Activated CD4-positive, alpha-beta T cell treated with anti-CD3 and anti-CD28 coated beads for 36 hours (primary cell): ENCODE measurements around the gene ADGRD2. TPM values are rescaled to one million over a fixed set of nuclear protein-coding genes. Genes with fewer than 3 reads are reported as not detected.

Experiments used
- ATAC-seq: fragments of 200-7000 bp; cut with Tn5 transposase; one replicate; pipeline ENCODE4 v1.10.0; 2021; ENCODE audit warnings: mild to moderate bottlenecking, moderate library complexity
- CTCF ChIA-PET: fragments of 350-600 bp; sonication (Branson Sonifier 250); formaldehyde crosslinking; loops from one replicate; lab custom pipeline; 2021; ENCODE audit warnings: antibody characterized with exemption; lab: Charles Lee
- POLR2A ChIA-PET: fragments of 350-600 bp; sonication (Branson Sonifier 250); formaldehyde crosslinking; loops from one replicate; lab custom pipeline; 2021; ENCODE audit warnings: antibody characterized with exemption, inconsistent platforms; lab: Charles Lee
- DNase-seq: peaks from one replicate; pipeline ENCODE4 v3.0.0-alpha.2; 2020
- H3K27ac Mint-ChIP-seq: one replicate; pipeline ENCODE4 v1.8.0; 2021; ENCODE audit warnings: mixed read lengths
- H3K27me3 Mint-ChIP-seq: one replicate; pipeline ENCODE4 v1.8.0; 2021; ENCODE audit warnings: mixed read lengths
- H3K36me3 Mint-ChIP-seq: one replicate; pipeline ENCODE4 v1.8.0; 2021; ENCODE audit warnings: low read depth, mixed read lengths
- H3K4me1 Mint-ChIP-seq: one replicate; pipeline ENCODE4 v1.8.0; 2021; ENCODE audit warnings: mixed read lengths
- H3K4me3 Mint-ChIP-seq: one replicate; pipeline ENCODE4 v1.8.0; 2021; ENCODE audit warnings: mild to moderate bottlenecking, moderate library complexity, mixed read lengths
- H3K9me3 Mint-ChIP-seq: one replicate; pipeline ENCODE4 v1.8.0; 2021; ENCODE audit warnings: low read depth, mixed read lengths
- intact Hi-C, 2 experiments: fragments of 100-400 bp; cut with DNase I in 1 of 2; cut with micrococcal nuclease in 1 of 2; formaldehyde crosslinking; loops; one replicate each; pipeline versions ENCODE4 v1.14.2 to v1.15.1; 2022 to 2024; cut with DNase I, micrococcal nuclease
- total RNA-seq, 2 experiments: library from RNA; stranded (reverse); gene quantifications; one replicate each; pipeline ENCODE4 v1.2.3, GENCODE V29; 2021

ADGRD2 gene
- not detected for total RNA-seq

DNA sequence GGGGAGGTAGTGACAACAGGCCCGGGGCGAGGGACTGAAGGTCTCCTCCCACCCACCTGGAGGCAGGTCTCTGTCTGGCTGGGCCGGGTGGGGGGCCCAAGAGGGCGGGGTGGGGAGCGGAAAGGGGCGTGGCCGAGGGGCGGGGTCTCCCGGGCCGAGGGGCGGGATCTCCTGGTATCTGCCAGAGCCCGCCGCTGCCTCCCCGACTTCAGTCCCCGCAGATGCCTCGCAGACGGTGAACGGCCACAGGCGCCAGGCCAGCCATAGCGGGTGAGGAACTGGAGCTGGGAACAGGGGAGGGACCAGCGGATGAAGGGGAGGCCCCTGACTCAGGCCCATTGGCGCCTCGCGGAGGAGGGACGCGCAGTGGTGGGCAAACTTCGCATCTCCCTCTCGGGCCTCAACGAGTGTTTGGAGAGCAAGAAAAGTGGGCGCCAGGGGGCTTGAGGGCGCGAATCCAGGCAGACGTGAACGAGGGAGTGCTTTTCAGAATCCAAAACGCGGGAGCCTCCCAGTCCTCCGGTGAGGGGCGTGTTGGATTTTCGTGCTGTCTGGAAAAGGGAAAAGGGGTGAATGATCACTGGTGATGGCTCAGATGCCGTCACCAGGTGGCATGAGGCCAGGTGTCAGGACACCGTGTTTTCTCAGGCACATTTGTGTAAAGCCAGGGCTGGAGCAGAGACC lies at the start of gene ADGRD2:
TSS of gene ADGRD2 (plus strand) at position 211 of the 684 bp plus-strand sequence. CDS start 1,216 bp downstream, outside the sequence.
- Mint-ChIP-seq H3K4me3 (no peak within 1 kb of the TSS), H3K36me3 (no peaks in the 10 kb centered on the region), H3K4me1 (no peaks in the 10 kb centered on the region), H3K27ac (no peak within 1 kb of the TSS), H3K27me3 (peaks cover 29% of the 10 kb centered on the region), H3K9me3 (no peaks in the 10 kb centered on the region)
- POLR2A ChIA-PET, result no interaction called here
- CTCF ChIA-PET, result interaction anchor here (0.6 kb wide), 1 partner anchor 31 kb away, joined by 3 read pairs; no protein-coding TSS in a partner anchor
- ATAC-seq (peak; percentile 18), DNase-seq (peak; percentile 35)
- intact Hi-C loops, result no loop called here

DNA sequence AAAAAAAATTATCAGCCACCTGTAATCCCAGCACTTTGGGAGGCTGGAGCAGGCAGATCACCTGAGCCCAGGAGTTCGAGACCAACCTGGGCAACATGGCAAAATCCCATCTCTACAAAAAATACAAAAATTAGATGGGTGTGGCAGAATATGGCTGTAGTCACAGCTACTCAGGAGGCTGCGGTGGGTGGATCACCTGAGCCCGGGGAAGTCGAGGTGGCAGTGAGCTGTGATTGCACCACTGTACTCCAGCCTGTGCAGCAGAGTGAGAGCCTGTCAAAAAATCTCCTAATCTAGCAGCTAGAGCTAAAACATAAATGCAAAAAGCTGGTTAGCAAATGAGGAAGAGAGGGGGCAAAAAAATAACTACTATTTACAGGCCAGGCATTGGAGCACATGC lies 47.0 kb upstream of the ADGRD2 start:
- DNase-seq, result no peak
- H3K27me3 Mint-ChIP-seq, result no peaks in the 10 kb centered on the region
- no peak overlapping the region for H3K4me3 Mint-ChIP-seq
- peaks cover 40% of the 10 kb centered on the region for H3K36me3 Mint-ChIP-seq
- POLR2A ChIA-PET, result no interaction called here
- no peak overlapping the region for H3K27ac Mint-ChIP-seq
- peaks cover 15% of the 10 kb centered on the region for H3K4me1 Mint-ChIP-seq
- H3K9me3 Mint-ChIP-seq, result no peaks in the 10 kb centered on the region
- ATAC-seq, result no peak
- CTCF ChIA-PET, result interaction anchor here (1.0 kb wide), 1 partner anchor 8 kb away, joined by 3 read pairs; no protein-coding TSS in a partner anchor
- intact Hi-C loops, result no loop called here

DNA sequence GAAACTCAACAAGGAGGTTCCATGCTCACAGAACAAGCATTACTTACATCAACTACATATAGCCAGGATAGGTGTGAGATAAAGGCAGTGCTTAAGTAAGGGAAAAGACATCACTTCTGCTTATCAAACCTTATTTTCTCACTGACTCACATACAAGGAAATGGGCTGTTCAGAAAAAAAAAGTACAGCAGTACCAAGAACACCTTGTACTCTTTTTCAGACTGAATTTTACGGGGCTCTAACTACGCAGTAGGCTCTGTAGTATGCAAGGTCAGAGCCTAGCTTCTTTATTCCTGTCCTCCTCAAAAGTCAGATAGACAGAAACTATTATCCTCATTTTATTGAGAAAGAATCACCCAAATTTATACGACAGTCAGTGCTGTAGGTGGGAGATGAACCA lies 40.8 kb upstream of the ADGRD2 start:
- CTCF ChIA-PET, result interaction anchor here (1.1 to 1.4 kb wide), 3 partner anchors 9 to 17 kb away, joined by 3 to 17 read pairs (median 4); no protein-coding TSS in a partner anchor
- Mint-ChIP-seq H3K4me3 (no peak overlapping the region), H3K27me3 (no peaks in the 10 kb centered on the region), H3K9me3 (no peaks in the 10 kb centered on the region), H3K4me1 (peaks cover 42% of the 10 kb centered on the region), H3K36me3 (peaks cover 63% of the 10 kb centered on the region), H3K27ac (no peak overlapping the region)
- DNase-seq (no peak), ATAC-seq (no peak)
- intact Hi-C loops, result no loop called here
- POLR2A ChIA-PET, result interaction anchor here (0.7 kb wide), 1 partner anchor 922 kb away, joined by 3 read pairs; no protein-coding TSS in a partner anchor

GRCh38 chr9:124410321-124410913 lies 39.8 kb upstream of the ADGRD2 start:
- no peak for DNase-seq

GRCh38 chr9:124411514-124412227 lies 38.6 kb upstream of the ADGRD2 start:
- ATAC-seq, result no peak
- Mint-ChIP-seq H3K4me1 (peaks cover 47% of the 10 kb centered on the region), H3K27ac (no peak overlapping the region), H3K4me3 (no peak overlapping the region), H3K36me3 (peaks cover 53% of the 10 kb centered on the region), H3K27me3 (no peaks in the 10 kb centered on the region), H3K9me3 (peaks cover 4% of the 10 kb centered on the region)
- intact Hi-C loops, result loop anchor here in 1 of 2 experiments (10.0 kb wide), 2 partner anchors 853 to 1293 kb away; partner anchors contain the start of genes GAPVD1 and MAPKAP1
- POLR2A ChIA-PET, result interaction anchor here (0.5 kb wide), 1 partner anchor 9 kb away, joined by 3 read pairs; no protein-coding TSS in a partner anchor
- DNase-seq, result no peak
- CTCF ChIA-PET, result interaction anchor here (0.9 to 1.6 kb wide), 4 partner anchors 9 to 248 kb away, joined by 3 to 7 read pairs (median 6); no protein-coding TSS in a partner anchor

More at GRCh38 chr9:124410321-124410913, 39.8 kb upstream of the ADGRD2 start:
- H3K4me3 Mint-ChIP-seq, result no peak overlapping the region
- H3K4me1 Mint-ChIP-seq, result peaks cover 43% of the 10 kb centered on the region
- no peaks in the 10 kb centered on the region for H3K27me3 Mint-ChIP-seq
- H3K36me3 Mint-ChIP-seq, result peaks cover 62% of the 10 kb centered on the region
- no peak for ATAC-seq
- POLR2A ChIA-PET, result no interaction called here
- intact Hi-C loops, result loop anchor here in 1 of 2 experiments (10.0 kb wide), 2 partner anchors 854 to 1294 kb away; partner anchors contain the start of genes GAPVD1 and MAPKAP1
- H3K27ac Mint-ChIP-seq, result peak overlapping the region; percentile 25
- peaks cover under 1% of the 10 kb centered on the region for H3K9me3 Mint-ChIP-seq
- CTCF ChIA-PET, result interaction anchor here (0.6 to 1.6 kb wide), 10 partner anchors 8 to 847 kb away, joined by 3 to 17 read pairs (median 4); no protein-coding TSS in a partner anchor

- intact Hi-C loops, result loop anchor here in 1 of 2 experiments (10.0 kb wide), 2 partner anchors 853 to 1293 kb away; partner anchors contain the start of genes GAPVD1 and MAPKAP1
- H3K4me3 Mint-ChIP-seq, result no peak overlapping the region
- H3K27me3 Mint-ChIP-seq, result no peaks in the 10 kb centered on the region
- peaks cover 47% of the 10 kb centered on the region for H3K4me1 Mint-ChIP-seq
- no peak overlapping the region for H3K27ac Mint-ChIP-seq
- H3K36me3 Mint-ChIP-seq, result peaks cover 52% of the 10 kb centered on the region
- H3K9me3 Mint-ChIP-seq, result peaks cover 4% of the 10 kb centered on the region
- CTCF ChIA-PET, result interaction anchor here (0.6 to 1.0 kb wide), 2 partner anchors 8 to 368 kb away, joined by 4 to 7 read pairs; no protein-coding TSS in a partner anchor
- POLR2A ChIA-PET, result no interaction called here
- no peak for DNase-seq
- no peak for ATAC-seq
These were observed 38.0 kb upstream of the ADGRD2 start for GRCh38 chr9:124412228-124412575.

DNA sequence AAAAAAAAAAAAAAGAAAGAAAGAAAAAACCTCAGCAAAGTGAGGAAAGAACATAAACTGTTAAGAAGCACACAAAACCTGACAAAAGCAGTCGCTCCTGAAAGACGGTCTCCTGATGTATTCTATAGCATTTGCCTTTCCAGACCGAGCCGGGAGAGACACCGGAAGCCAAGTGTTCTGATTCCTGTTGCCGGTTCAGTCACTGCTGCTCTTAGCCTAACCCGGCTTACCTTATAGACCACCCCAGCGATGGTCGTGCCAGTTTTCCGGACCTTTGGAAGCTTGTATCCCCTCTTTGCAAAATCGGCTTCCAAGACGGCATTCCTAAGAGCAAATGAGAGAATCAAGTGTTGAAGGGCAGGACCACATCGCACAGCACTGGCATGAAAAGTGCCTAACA lies 35.6 kb upstream of the ADGRD2 start:
- H3K4me3 Mint-ChIP-seq, result peak overlapping the region; percentile 93
- H3K27me3 Mint-ChIP-seq, result no peaks in the 10 kb centered on the region
- H3K36me3 Mint-ChIP-seq, result peaks cover 40% of the 10 kb centered on the region
- intact Hi-C loops, result loop anchor here (1.0 to 10.0 kb wide), 11 partner anchors 244 to 1290 kb away; partner anchors contain the start of genes ARPC5L (in 1 of the 2), DENND1A (in 1 of the 2), GAPVD1 (in 1 of the 2) and GOLGA1 (in 1 of the 2)
- H3K9me3 Mint-ChIP-seq, result peaks cover 4% of the 10 kb centered on the region
- H3K27ac Mint-ChIP-seq, result peak overlapping the region; percentile 89
- ATAC-seq, result no peak
- ChIA-PET POLR2A (interaction anchor here (0.6 kb wide), 1 partner anchor 198 kb away, joined by 6 read pairs; no protein-coding TSS in a partner anchor), CTCF (interaction anchor here (0.7 to 1.3 kb wide), 4 partner anchors 26 to 1075 kb away, joined by 3 to 4 read pairs (median 3); no protein-coding TSS in a partner anchor)
- H3K4me1 Mint-ChIP-seq, result peaks cover 43% of the 10 kb centered on the region
- DNase-seq, result no peak

- POLR2A ChIA-PET, result no interaction called here
- ATAC-seq, result peak; percentile 94
- peaks cover 4% of the 10 kb centered on the region for H3K9me3 Mint-ChIP-seq
- peaks cover 43% of the 10 kb centered on the region for H3K4me1 Mint-ChIP-seq
- no peaks in the 10 kb centered on the region for H3K27me3 Mint-ChIP-seq
- H3K36me3 Mint-ChIP-seq, result peaks cover 39% of the 10 kb centered on the region
- peak; percentile 99 for DNase-seq
- peak within 1 kb of the TSS; percentile 93 for H3K4me3 Mint-ChIP-seq
- CTCF ChIA-PET, result interaction anchor here (0.7 to 1.4 kb wide), 5 partner anchors 24 to 1076 kb away, joined by 3 to 5 read pairs (median 3); no protein-coding TSS in a partner anchor
- peak within 1 kb of the TSS; percentile 89 for H3K27ac Mint-ChIP-seq
- intact Hi-C loops, result loop anchor here (1.0 to 10.0 kb wide), 11 partner anchors 244 to 1290 kb away; partner anchors contain the start of genes ARPC5L (in 1 of the 2), DENND1A (in 1 of the 2), GAPVD1 (in 1 of the 2) and GOLGA1 (in 1 of the 2)
These were observed 35.0 kb upstream of the ADGRD2 start, which contains the start of gene PSMB7 for GRCh38 chr9:124415102-124415851. Gene PSMB7, minus strand, starts transcription at chr9:124415442. Its CDS starts 17 bp downstream, at chr9:124415425.

DNA sequence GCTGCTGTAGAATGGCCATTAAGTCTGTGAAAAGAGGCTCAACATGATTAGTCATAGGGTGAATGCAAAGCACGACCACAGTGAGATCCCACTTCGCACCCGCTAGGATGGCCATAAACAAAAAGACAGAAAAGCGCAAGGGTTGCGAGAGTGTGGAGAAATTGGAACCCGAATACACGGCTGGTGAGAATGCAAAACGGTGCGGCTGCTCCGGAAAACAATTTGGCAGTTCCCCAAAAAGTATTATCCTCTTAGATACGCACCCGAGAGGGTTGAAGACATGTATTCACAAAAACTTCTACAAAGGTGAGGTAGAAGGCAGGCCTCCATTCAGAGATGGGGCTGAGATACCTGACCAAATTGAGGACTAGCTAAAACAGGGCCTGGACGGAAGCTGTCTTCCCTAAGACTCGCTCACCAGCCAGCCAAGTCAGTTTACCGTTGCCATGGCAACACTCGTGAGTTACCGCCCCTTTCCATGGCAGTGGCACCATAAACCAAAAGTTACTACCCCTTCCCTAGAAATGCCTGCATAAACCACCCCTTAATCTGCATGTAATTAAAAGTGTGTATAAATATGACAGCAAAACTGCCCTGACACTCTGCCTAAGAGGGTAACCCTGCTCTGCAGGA lies 34.3 kb upstream of the ADGRD2 start:
- H3K27me3 Mint-ChIP-seq, result no peaks in the 10 kb centered on the region

More for the DNA sequence above, 34.3 kb upstream of the ADGRD2 start:
- Mint-ChIP-seq H3K9me3 (peaks cover 4% of the 10 kb centered on the region), H3K4me3 (peak overlapping the region; percentile 93), H3K36me3 (peaks cover 34% of the 10 kb centered on the region), H3K4me1 (peaks cover 38% of the 10 kb centered on the region), H3K27ac (peak overlapping the region; percentile 89)
- no peak for ATAC-seq
- CTCF ChIA-PET, result interaction anchor here (0.7 to 1.4 kb wide), 4 partner anchors 15 to 123 kb away, joined by 3 to 5 read pairs (median 3); no protein-coding TSS in a partner anchor
- POLR2A ChIA-PET, result no interaction called here
- no peak for DNase-seq
- intact Hi-C loops, result loop anchor here (1.0 to 10.0 kb wide), 11 partner anchors 243 to 1289 kb away; partner anchors contain the start of genes ARPC5L (in 1 of the 2), DENND1A (in 1 of the 2), GAPVD1 (in 1 of the 2) and GOLGA1 (in 1 of the 2)
